Activated CD4-positive, alpha-beta T cell treated with anti-CD3 and anti-CD28 coated beads for 36 hours (primary cell): ENCODE measurements around the gene PLCL1. TPM values are rescaled to one million over a fixed set of nuclear protein-coding genes. Genes with fewer than 3 reads are reported as not detected.
A peak's percentile ranks its signal among the peaks of the same experiment; 100 is the strongest.

Source experiments
- ATAC-seq: fragments of 200-7000 bp; cut with Tn5 transposase; one replicate; pipeline ENCODE4 v1.10.0; 2021; ENCODE audit warnings: mild to moderate bottlenecking, moderate library complexity
- CTCF ChIA-PET: fragments of 350-600 bp; sonication (Branson Sonifier 250); formaldehyde crosslinking; loops from one replicate; lab custom pipeline; 2021; ENCODE audit warnings: antibody characterized with exemption; lab: Charles Lee
- POLR2A ChIA-PET: fragments of 350-600 bp; sonication (Branson Sonifier 250); formaldehyde crosslinking; loops from one replicate; lab custom pipeline; 2021; ENCODE audit warnings: antibody characterized with exemption, inconsistent platforms; lab: Charles Lee
- DNase-seq: peaks from one replicate; pipeline ENCODE4 v3.0.0-alpha.2; 2020
- H3K27ac Mint-ChIP-seq: one replicate; pipeline ENCODE4 v1.8.0; 2021; ENCODE audit warnings: mixed read lengths
- H3K27me3 Mint-ChIP-seq: one replicate; pipeline ENCODE4 v1.8.0; 2021; ENCODE audit warnings: mixed read lengths
- H3K36me3 Mint-ChIP-seq: one replicate; pipeline ENCODE4 v1.8.0; 2021; ENCODE audit warnings: low read depth, mixed read lengths
- H3K4me1 Mint-ChIP-seq: one replicate; pipeline ENCODE4 v1.8.0; 2021; ENCODE audit warnings: mixed read lengths
- H3K4me3 Mint-ChIP-seq: one replicate; pipeline ENCODE4 v1.8.0; 2021; ENCODE audit warnings: mild to moderate bottlenecking, moderate library complexity, mixed read lengths
- H3K9me3 Mint-ChIP-seq: one replicate; pipeline ENCODE4 v1.8.0; 2021; ENCODE audit warnings: low read depth, mixed read lengths
- intact Hi-C, 2 experiments: fragments of 100-400 bp; cut with DNase I in 1 of 2; cut with micrococcal nuclease in 1 of 2; formaldehyde crosslinking; loops; one replicate each; pipeline versions ENCODE4 v1.14.2 to v1.15.1; 2022 to 2024; cut with DNase I, micrococcal nuclease
- total RNA-seq, 2 experiments: library from RNA; stranded (reverse); gene quantifications; one replicate each; pipeline ENCODE4 v1.2.3, GENCODE V29; 2021

PLCL1 gene
- total RNA-seq, 2 experiments from 2014 or later = 1.6 to 1.7 TPM

- DNase-seq = no peak
- Mint-ChIP-seq H3K27ac (no peak overlapping the region), H3K27me3 (no peaks in the 10 kb centered on the region), H3K9me3 (no peaks in the 10 kb centered on the region), H3K4me1 (peaks cover 82% of the 10 kb centered on the region), H3K4me3 (no peak overlapping the region), H3K36me3 (no peaks in the 10 kb centered on the region)
- CTCF ChIA-PET = interaction anchor here (0.8 to 1.9 kb wide), 10 partner anchors 11 to 276 kb away, joined by 3 to 5 read pairs (median 3); no protein-coding TSS in a partner anchor
- POLR2A ChIA-PET = no interaction called here
- intact Hi-C loops = loop anchor here (5.0 kb wide), 1 partner anchor 200 kb away; no protein-coding TSS in a partner anchor
- no peak for ATAC-seq
Observed at GRCh38 chr2:197852108-197852507, 47.7 kb downstream of the PLCL1 start.

DNA sequence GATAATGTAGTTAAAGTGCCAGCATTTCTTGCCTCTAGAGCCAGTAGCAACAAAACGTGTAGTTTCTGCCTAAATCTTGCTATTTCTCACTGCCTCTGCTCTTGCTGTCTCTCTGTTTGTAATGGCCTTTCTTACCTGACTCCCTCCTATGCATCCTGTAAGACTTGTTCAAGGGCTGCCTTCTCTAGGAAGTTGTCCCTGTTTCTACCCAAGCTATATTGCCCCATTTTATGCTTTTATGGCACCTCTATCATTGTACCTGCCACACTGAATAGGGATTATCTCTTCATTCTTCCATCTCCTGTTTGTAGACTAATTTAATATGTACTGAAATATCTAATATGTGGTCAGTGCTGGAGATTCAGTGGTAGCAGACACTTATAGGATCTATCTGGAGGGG is 49.2 kb downstream of the PLCL1 start:
- CTCF ChIA-PET = interaction anchor here (0.6 to 0.9 kb wide), 4 partner anchors 10 to 632 kb away, joined by 3 to 4 read pairs (median 3); no protein-coding TSS in a partner anchor
- no peak overlapping the region for H3K27ac Mint-ChIP-seq

DNA sequence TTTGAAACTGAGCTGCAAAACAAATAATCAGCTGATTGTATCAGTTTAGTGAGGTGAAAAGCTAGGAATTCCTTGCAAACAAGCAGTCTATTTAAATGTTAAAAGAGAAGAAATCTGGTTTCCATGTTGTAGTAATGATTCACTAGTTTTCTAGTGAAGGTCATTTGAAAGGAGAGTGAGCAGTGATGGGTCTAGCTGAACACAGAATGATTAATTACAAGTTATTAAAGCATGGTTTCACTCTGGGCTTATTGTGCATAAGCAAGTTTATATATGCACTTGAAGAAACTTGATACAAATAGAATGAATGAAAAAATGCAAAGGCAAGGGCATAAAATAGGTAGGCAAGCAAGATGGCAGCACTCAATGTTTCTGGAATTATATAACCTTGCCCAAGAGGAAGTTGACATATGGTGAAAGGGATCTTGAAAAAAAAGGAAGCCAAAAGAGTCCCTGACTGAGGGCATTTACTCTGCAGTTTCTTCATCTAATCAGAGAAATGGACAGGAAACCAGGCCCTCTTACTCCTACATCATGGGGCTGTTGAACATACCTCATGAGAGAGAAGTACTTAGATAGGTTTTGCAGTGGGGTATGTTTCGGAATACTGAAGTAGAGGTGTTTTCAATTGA is 53.2 kb downstream of the PLCL1 start:
- intact Hi-C loops = no loop called here
- Mint-ChIP-seq H3K9me3 (peaks cover 16% of the 10 kb centered on the region), H3K27ac (no peak overlapping the region), H3K36me3 (peaks cover 14% of the 10 kb centered on the region), H3K4me1 (peaks cover 53% of the 10 kb centered on the region), H3K4me3 (no peak overlapping the region), H3K27me3 (no peaks in the 10 kb centered on the region)
- DNase-seq = no peak
- ATAC-seq = no peak
- POLR2A ChIA-PET = no interaction called here
- CTCF ChIA-PET = interaction anchor here (0.8 to 3.1 kb wide), 5 partner anchors 8 to 44 kb away, joined by 3 to 9 read pairs (median 5); no protein-coding TSS in a partner anchor

More for the DNA sequence above, 49.2 kb downstream of the PLCL1 start:
- Mint-ChIP-seq H3K4me3 (no peak overlapping the region), H3K9me3 (peaks cover 5% of the 10 kb centered on the region), H3K36me3 (peaks cover 8% of the 10 kb centered on the region), H3K27me3 (no peaks in the 10 kb centered on the region), H3K4me1 (peaks cover 77% of the 10 kb centered on the region)
- DNase-seq = no peak
- POLR2A ChIA-PET = no interaction called here
- intact Hi-C loops = loop anchor here (5.0 kb wide), 1 partner anchor 199 kb away; no protein-coding TSS in a partner anchor
- ATAC-seq = no peak

DNA sequence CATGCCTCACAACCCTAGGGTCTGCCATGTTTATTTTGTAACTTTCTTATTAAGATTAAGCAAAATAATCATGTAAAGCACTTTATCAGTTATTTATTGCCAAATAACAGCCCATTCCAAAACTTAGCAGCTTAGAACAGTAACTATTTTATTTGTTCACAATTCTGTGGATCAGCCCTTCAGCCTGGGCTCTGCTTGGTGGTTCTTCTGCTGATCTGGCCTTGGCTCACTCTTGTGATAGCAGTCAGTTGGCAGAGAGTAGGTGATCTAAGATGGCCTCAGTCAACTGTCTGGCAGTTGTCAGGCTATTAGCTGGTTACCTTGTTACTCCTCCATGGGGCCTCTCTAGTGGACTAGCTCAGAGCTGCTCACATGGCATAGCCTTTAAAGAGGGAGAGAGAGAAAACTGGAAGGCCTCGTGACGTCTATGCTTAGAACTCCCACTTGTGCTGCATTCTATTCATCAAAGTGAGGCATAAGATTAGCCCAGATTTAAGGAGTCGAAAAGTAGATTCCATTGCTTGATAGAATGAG is 54.3 kb downstream of the PLCL1 start:
- peaks cover 51% of the 10 kb centered on the region for H3K4me1 Mint-ChIP-seq
- peaks cover 16% of the 10 kb centered on the region for H3K9me3 Mint-ChIP-seq
- ATAC-seq = no peak
- CTCF ChIA-PET = interaction anchor here (0.8 to 3.1 kb wide), 6 partner anchors 9 to 45 kb away, joined by 3 to 9 read pairs (median 4); no protein-coding TSS in a partner anchor
- no peak for DNase-seq
- POLR2A ChIA-PET = interaction anchor here (1.2 kb wide), 1 partner anchor 11 kb away, joined by 3 read pairs; no protein-coding TSS in a partner anchor
- H3K4me3 Mint-ChIP-seq = no peak overlapping the region
- intact Hi-C loops = no loop called here
- H3K27me3 Mint-ChIP-seq = no peaks in the 10 kb centered on the region
- H3K36me3 Mint-ChIP-seq = peaks cover 14% of the 10 kb centered on the region
- H3K27ac Mint-ChIP-seq = no peak overlapping the region

DNA sequence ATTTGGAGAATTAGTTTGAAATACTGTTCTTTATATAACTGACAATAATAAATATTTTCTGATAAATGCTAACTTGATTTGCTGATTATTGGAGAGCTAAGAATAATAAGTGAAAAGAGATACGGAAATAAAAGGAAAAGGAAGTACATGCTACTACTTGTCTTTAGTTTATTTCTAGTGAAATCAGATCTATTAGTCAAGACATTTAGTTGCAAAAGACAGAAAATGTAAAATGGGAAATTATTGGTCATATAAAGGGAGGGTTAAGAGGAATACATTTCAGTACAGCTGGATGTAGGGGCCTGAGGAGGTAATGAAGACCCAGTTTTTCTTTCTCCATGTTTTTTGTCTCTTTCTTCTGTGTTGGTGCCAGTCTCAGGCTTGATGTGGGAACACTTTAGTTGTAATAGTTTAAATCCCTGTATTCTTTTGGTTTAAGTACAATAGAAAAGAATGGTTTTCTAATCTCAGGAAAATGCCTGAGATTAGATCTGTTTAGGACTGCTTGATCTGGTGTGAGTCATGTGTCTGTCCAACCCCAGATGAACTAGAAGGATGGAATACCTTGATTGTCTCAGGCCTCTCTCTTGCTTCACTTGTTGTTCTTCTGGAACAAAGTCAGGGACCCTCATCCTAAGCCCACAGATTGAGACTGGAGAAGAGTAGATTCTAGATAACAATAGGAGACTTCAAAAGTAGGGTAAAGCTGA is 58.0 kb downstream of the PLCL1 start:
- H3K27me3 Mint-ChIP-seq = no peaks in the 10 kb centered on the region
- intact Hi-C loops = no loop called here
- peaks cover 43% of the 10 kb centered on the region for H3K4me1 Mint-ChIP-seq
- ChIA-PET CTCF (interaction anchor here (1.2 kb wide), 1 partner anchor 11 kb away, joined by 5 read pairs; no protein-coding TSS in a partner anchor), POLR2A (no interaction called here)
- peaks cover 16% of the 10 kb centered on the region for H3K9me3 Mint-ChIP-seq
- peaks cover 13% of the 10 kb centered on the region for H3K36me3 Mint-ChIP-seq
- ATAC-seq = no peak
- H3K4me3 Mint-ChIP-seq = no peak overlapping the region
- no peak for DNase-seq
- no peak overlapping the region for H3K27ac Mint-ChIP-seq

DNA sequence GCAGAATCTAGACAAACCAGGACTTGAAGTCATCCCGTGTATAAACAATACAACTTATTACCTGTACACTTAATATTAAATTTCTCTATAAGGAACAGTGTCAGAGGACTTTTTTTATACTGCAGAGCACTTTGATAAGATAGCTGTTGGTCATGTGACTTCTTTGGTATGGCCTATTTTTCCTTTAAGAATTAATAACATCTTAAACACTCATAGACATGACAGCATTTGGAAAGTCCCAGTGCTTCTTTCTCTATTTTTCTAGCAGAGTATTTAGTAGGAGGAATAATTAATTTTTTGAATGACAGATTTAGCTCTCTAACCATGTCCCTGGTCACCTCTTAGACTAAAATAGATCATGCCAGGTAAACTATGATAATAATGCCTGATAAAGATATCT is 59.4 kb downstream of the PLCL1 start:
- Mint-ChIP-seq H3K36me3 (peaks cover 4% of the 10 kb centered on the region), H3K27me3 (no peaks in the 10 kb centered on the region), H3K9me3 (peaks cover 9% of the 10 kb centered on the region), H3K4me1 (peaks cover 48% of the 10 kb centered on the region), H3K27ac (no peak overlapping the region), H3K4me3 (no peak overlapping the region)
- intact Hi-C loops = no loop called here
- ChIA-PET CTCF (interaction anchor here (1.0 to 1.2 kb wide), 2 partner anchors 13 to 51 kb away, joined by 3 to 5 read pairs; no protein-coding TSS in a partner anchor), POLR2A (no interaction called here)
- no peak for ATAC-seq
- no peak for DNase-seq

DNA sequence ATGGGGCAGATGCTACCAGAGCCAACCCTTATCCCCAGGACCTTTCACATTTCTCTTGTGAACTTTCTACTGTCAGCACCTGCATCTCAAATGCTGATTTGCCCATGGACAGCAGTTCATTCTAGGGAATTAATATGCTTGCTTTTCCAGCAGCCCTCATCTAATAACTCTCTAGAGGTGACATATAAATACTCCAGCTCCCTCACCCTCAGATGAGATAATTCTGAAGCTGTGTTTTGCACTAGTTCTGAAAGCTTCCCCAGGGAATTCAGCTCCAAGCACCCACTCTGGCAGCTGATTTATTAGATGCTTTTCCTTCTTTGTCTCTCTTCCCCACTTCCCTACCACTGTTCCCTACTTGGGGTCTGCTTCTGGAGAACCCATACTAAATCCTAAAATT is 62.1 kb downstream of the PLCL1 start:
- H3K27me3 Mint-ChIP-seq = no peaks in the 10 kb centered on the region
- no peaks in the 10 kb centered on the region for H3K9me3 Mint-ChIP-seq
- POLR2A ChIA-PET = no interaction called here
- ATAC-seq (no peak), DNase-seq (no peak)
- H3K4me3 Mint-ChIP-seq = no peak overlapping the region
- CTCF ChIA-PET = interaction anchor here (0.6 to 2.2 kb wide), 6 partner anchors 9 to 279 kb away, joined by 3 to 8 read pairs (median 4); no protein-coding TSS in a partner anchor
- intact Hi-C loops = no loop called here
- H3K27ac Mint-ChIP-seq = no peak overlapping the region
- H3K4me1 Mint-ChIP-seq = peaks cover 69% of the 10 kb centered on the region
- H3K36me3 Mint-ChIP-seq = no peaks in the 10 kb centered on the region

DNA sequence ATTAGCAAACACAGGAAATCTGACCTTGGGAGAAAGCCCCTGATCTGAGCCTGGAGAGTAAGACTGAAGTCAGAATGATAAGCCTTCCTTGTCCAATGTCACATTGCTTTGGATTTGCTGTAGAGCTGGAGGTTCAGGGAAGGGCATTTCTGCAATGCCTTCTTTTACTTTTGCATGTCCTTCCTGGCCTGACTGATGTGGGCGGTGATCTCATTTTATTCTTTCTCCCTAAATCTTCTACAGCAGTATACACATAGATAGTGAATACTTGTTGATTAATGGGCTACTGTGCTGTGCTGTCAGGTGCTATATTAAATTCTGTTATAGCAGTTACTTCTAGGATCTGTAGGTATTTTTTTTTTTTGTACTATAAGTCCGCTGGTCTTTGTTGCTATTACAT is 62.6 kb downstream of the PLCL1 start:
- H3K4me1 Mint-ChIP-seq = peaks cover 72% of the 10 kb centered on the region
- no peaks in the 10 kb centered on the region for H3K9me3 Mint-ChIP-seq
- CTCF ChIA-PET = interaction anchor here (0.6 to 2.2 kb wide), 5 partner anchors 10 to 279 kb away, joined by 3 to 8 read pairs (median 5); no protein-coding TSS in a partner anchor
- no peaks in the 10 kb centered on the region for H3K27me3 Mint-ChIP-seq
- DNase-seq (no peak), ATAC-seq (no peak)
- POLR2A ChIA-PET = no interaction called here
- no peaks in the 10 kb centered on the region for H3K36me3 Mint-ChIP-seq
- intact Hi-C loops = no loop called here
- H3K27ac Mint-ChIP-seq = no peak overlapping the region
- H3K4me3 Mint-ChIP-seq = no peak overlapping the region

- Mint-ChIP-seq H3K4me1 (peaks cover 70% of the 10 kb centered on the region), H3K36me3 (no peaks in the 10 kb centered on the region), H3K27ac (no peak overlapping the region), H3K4me3 (no peak overlapping the region), H3K9me3 (no peaks in the 10 kb centered on the region), H3K27me3 (no peaks in the 10 kb centered on the region)
- peak; percentile 43 for ATAC-seq
- intact Hi-C loops = loop anchor here (2.0 kb wide), 2 partner anchors 19 to 29 kb away; no protein-coding TSS in a partner anchor
- ChIA-PET POLR2A (no interaction called here), CTCF (interaction anchor here (0.7 to 1.8 kb wide), 3 partner anchors 8 to 186 kb away, joined by 3 to 4 read pairs (median 3); no protein-coding TSS in a partner anchor)
- no peak for DNase-seq
Observed at GRCh38 chr2:197867624-197868023, 63.2 kb downstream of the PLCL1 start.

- Mint-ChIP-seq H3K27ac (peak overlapping the region; percentile 38), H3K4me1 (peaks cover 70% of the 10 kb centered on the region), H3K36me3 (no peaks in the 10 kb centered on the region), H3K9me3 (no peaks in the 10 kb centered on the region), H3K27me3 (no peaks in the 10 kb centered on the region), H3K4me3 (no peak overlapping the region)
- ChIA-PET CTCF (interaction anchor here (0.6 to 1.8 kb wide), 5 partner anchors 9 to 186 kb away, joined by 3 to 4 read pairs (median 3); no protein-coding TSS in a partner anchor), POLR2A (no interaction called here)
- ATAC-seq (no peak), DNase-seq (no peak)
- intact Hi-C loops = loop anchor here (2.0 kb wide), 2 partner anchors 19 to 29 kb away; no protein-coding TSS in a partner anchor
Observed at GRCh38 chr2:197868206-197868605, 63.8 kb downstream of the PLCL1 start.

DNA sequence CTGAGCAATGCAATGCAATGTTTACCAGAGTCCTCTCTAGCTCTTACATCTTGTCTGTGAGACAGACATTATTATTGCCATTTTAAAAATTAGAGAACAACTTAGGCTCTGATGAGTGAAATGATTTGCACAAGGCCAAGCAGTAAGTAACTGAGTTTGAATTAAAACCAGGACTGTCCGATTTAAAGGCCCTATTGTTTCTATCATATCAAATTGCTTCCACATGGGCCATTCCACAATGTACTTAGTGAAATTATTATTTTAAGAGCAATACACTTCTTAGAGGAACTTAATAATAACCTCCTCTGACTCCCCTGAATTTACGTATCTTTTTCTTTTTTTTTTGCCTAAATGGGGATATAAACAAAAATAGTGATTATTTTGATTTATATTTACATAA is 64.6 kb downstream of the PLCL1 start:
- H3K4me1 Mint-ChIP-seq = peaks cover 72% of the 10 kb centered on the region
- POLR2A ChIA-PET = interaction anchor here (0.7 to 0.9 kb wide), 4 partner anchors 18 to 31 kb away, joined by 3 to 4 read pairs (median 3); no protein-coding TSS in a partner anchor
- H3K36me3 Mint-ChIP-seq = no peaks in the 10 kb centered on the region
- H3K4me3 Mint-ChIP-seq = peak overlapping the region; percentile 72
- CTCF ChIA-PET = interaction anchor here (0.7 to 1.8 kb wide), 7 partner anchors 10 to 259 kb away, joined by 3 to 4 read pairs (median 4); no protein-coding TSS in a partner anchor
- H3K27ac Mint-ChIP-seq = peak overlapping the region; percentile 94
- no peak for DNase-seq
- intact Hi-C loops = loop anchor here (2.0 kb wide), 2 partner anchors 20 to 30 kb away; no protein-coding TSS in a partner anchor
- H3K27me3 Mint-ChIP-seq = no peaks in the 10 kb centered on the region
- no peaks in the 10 kb centered on the region for H3K9me3 Mint-ChIP-seq
- ATAC-seq = no peak
